Ovary (tissue), 3 donors: ENCODE measurements around the gene CSRP3.

Source experiments
- POLR2A ChIP-seq: fragments of 450-650 bp; IDR thresholded peaks from one replicate; pipeline ENCODE4 v1.6.1; 2017; ENCODE audit warnings: antibody characterized with exemption, mild to moderate bottlenecking, moderate library complexity
- TF ChIP-seq, protein P1 (sequence below), 3 donors: fragments of 450-650 bp in 2 of 3; fragments of 200-600 bp in 1 of 3; IDR thresholded peaks; one replicate each; pipeline versions ENCODE4 v1.5.1 to v1.8.0; 2016 to 2022; ENCODE audit warnings: antibody characterized with exemption in 3 of 3, mild to moderate bottlenecking in 1 of 3
- donor health status: DM: no; HTN: no; CAD: no.

GRCh38 chr11:19216021-19216420, 14.2 kb upstream of the CSRP3 start:
- TF ChIP-seq, protein P1, sequence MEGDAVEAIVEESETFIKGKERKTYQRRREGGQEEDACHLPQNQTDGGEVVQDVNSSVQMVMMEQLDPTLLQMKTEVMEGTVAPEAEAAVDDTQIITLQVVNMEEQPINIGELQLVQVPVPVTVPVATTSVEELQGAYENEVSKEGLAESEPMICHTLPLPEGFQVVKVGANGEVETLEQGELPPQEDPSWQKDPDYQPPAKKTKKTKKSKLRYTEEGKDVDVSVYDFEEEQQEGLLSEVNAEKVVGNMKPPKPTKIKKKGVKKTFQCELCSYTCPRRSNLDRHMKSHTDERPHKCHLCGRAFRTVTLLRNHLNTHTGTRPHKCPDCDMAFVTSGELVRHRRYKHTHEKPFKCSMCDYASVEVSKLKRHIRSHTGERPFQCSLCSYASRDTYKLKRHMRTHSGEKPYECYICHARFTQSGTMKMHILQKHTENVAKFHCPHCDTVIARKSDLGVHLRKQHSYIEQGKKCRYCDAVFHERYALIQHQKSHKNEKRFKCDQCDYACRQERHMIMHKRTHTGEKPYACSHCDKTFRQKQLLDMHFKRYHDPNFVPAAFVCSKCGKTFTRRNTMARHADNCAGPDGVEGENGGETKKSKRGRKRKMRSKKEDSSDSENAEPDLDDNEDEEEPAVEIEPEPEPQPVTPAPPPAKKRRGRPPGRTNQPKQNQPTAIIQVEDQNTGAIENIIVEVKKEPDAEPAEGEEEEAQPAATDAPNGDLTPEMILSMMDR (IDR thresholded peaks at IDR 0.05), result no peak
- no peak for TF ChIP-seq POLR2A
